ENCODE measurements around the gene JPH2.

DNA sequence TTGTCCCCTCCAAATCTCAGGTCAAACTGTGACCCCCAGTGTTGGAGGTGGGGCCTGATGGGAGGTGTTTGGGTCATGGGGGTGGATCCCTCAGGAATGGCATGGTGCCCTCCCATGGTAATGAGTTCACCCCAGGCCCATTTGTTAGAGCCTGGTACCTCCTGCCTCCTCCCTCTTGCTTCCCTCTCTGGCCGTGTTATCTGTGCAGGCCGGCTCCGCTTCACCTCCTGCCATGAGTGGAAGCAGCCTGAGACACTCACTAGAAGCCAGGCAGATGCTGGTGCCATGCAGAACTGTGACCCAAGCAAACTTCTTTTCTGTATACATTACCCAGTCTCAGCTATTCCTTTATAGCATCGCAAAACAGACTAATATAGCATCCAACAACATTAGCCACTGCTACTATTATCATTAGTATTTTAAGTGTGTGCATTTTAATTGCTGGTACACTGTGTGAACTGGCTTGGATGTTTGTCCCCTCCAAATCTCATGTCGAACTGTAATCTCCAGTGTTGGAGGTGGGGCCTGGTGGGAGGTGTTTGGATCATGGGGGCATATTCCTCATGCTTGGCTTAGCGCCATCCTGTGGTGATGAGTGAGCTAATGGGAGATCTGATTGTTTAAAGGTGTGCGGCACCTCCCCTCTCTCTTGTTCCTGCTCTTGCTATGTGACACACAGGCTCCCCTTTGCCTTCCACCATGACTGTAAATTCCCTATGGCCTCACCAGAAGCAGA, 35.8 kb upstream of the JPH2 start:
- TF ChIP-seq, protein P1, sequence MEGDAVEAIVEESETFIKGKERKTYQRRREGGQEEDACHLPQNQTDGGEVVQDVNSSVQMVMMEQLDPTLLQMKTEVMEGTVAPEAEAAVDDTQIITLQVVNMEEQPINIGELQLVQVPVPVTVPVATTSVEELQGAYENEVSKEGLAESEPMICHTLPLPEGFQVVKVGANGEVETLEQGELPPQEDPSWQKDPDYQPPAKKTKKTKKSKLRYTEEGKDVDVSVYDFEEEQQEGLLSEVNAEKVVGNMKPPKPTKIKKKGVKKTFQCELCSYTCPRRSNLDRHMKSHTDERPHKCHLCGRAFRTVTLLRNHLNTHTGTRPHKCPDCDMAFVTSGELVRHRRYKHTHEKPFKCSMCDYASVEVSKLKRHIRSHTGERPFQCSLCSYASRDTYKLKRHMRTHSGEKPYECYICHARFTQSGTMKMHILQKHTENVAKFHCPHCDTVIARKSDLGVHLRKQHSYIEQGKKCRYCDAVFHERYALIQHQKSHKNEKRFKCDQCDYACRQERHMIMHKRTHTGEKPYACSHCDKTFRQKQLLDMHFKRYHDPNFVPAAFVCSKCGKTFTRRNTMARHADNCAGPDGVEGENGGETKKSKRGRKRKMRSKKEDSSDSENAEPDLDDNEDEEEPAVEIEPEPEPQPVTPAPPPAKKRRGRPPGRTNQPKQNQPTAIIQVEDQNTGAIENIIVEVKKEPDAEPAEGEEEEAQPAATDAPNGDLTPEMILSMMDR (IDR thresholded peaks at IDR 0.05) = no peak; the same call in 1 of the 2 replicates
- TF ChIP-seq, protein P2, sequence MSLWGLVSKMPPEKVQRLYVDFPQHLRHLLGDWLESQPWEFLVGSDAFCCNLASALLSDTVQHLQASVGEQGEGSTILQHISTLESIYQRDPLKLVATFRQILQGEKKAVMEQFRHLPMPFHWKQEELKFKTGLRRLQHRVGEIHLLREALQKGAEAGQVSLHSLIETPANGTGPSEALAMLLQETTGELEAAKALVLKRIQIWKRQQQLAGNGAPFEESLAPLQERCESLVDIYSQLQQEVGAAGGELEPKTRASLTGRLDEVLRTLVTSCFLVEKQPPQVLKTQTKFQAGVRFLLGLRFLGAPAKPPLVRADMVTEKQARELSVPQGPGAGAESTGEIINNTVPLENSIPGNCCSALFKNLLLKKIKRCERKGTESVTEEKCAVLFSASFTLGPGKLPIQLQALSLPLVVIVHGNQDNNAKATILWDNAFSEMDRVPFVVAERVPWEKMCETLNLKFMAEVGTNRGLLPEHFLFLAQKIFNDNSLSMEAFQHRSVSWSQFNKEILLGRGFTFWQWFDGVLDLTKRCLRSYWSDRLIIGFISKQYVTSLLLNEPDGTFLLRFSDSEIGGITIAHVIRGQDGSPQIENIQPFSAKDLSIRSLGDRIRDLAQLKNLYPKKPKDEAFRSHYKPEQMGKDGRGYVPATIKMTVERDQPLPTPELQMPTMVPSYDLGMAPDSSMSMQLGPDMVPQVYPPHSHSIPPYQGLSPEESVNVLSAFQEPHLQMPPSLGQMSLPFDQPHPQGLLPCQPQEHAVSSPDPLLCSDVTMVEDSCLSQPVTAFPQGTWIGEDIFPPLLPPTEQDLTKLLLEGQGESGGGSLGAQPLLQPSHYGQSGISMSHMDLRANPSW (CRISPR knock-in tag; conservative IDR thresholded peaks at IDR 0.05; ENCODE audit: low read depth) = no peak
- TF ChIP-seq ESRRA (CRISPR knock-in tag; IDR thresholded peaks at IDR 0.05; ENCODE audit: borderline replicate concordance) = no peak
- TF ChIP-seq, protein P3, sequence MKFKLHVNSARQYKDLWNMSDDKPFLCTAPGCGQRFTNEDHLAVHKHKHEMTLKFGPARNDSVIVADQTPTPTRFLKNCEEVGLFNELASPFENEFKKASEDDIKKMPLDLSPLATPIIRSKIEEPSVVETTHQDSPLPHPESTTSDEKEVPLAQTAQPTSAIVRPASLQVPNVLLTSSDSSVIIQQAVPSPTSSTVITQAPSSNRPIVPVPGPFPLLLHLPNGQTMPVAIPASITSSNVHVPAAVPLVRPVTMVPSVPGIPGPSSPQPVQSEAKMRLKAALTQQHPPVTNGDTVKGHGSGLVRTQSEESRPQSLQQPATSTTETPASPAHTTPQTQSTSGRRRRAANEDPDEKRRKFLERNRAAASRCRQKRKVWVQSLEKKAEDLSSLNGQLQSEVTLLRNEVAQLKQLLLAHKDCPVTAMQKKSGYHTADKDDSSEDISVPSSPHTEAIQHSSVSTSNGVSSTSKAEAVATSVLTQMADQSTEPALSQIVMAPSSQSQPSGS (CRISPR knock-in tag; IDR thresholded peaks at IDR 0.05; ENCODE audit: borderline replicate concordance, low read depth) = no peak
- no peak for TF ChIP-seq OVOL2 (CRISPR knock-in tag; IDR thresholded peaks at IDR 0.05; ENCODE audit: borderline replicate concordance)

All from WTC11 (cell line).